HG02943 (cell line): Measurements from ENCODE around the gene KIAA2012.

Experiments
- ATAC-seq: cut with Tn5 transposase; IDR thresholded peaks from one replicate; pipeline ENCODE4 v1.9.1; 2021; ENCODE audit warnings: mild to moderate bottlenecking, low read depth, moderate library complexity; ENCODE audit not compliant: unreplicated experiment

The KIAA2012 gene

GRCh38 chr2:202251494-202251893, 178.4 kb downstream of the KIAA2012 start:
- no peak for ATAC-seq
